ENCODE data around the gene ENTPD2.

DNA sequence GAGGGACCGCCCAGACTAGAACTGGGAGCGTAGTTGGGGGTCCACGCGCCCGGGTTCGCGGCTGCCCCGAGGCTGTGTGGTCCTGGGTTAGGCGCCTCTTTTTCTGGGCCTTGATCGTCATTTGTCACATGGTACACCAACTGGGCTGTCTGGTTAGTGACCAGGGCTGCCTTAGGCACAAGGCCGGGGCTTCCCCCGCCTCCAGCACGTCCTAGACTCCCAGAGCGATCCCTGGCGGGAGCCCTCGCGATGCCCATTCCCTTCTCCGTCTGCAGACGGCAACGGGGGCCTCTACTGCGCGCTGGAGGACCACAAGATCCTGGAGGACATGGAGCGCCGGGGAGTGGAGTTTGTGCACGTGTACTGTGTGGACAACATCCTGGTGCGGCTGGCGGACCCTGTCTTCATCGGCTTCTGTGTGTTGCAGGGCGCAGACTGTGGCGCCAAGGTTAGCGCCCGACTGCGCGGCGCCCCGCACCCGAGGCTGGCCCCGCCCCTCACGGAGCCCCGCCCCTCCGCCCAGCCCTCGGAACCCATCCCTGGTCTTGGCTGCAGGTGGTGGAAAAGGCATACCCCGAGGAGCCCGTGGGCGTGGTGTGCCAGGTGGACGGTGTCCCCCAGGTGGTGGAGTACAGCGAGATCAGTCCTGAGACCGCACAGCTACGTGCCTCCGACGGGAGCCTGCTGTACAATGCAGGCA lies 25.0 kb upstream of the ENTPD2 start:
- TF ChIP-seq POLR2A (IDR thresholded peaks at IDR 0.05), result no peak
- TF ChIP-seq, protein P1, sequence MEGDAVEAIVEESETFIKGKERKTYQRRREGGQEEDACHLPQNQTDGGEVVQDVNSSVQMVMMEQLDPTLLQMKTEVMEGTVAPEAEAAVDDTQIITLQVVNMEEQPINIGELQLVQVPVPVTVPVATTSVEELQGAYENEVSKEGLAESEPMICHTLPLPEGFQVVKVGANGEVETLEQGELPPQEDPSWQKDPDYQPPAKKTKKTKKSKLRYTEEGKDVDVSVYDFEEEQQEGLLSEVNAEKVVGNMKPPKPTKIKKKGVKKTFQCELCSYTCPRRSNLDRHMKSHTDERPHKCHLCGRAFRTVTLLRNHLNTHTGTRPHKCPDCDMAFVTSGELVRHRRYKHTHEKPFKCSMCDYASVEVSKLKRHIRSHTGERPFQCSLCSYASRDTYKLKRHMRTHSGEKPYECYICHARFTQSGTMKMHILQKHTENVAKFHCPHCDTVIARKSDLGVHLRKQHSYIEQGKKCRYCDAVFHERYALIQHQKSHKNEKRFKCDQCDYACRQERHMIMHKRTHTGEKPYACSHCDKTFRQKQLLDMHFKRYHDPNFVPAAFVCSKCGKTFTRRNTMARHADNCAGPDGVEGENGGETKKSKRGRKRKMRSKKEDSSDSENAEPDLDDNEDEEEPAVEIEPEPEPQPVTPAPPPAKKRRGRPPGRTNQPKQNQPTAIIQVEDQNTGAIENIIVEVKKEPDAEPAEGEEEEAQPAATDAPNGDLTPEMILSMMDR (IDR thresholded peaks at IDR 0.05 in 4 of 5, conservative IDR thresholded peaks at IDR 0.05 in 1 of 5), result no peak
